Measurements from ENCODE around the gene GNB3.

Gene GNB3

GRCh38 chr12:6840761-6841515, at the start of gene GNB3:
Gene GNB3, plus strand, starts transcription at chr12:6840925. Its CDS starts 363 bp downstream, at chr12:6841288.
- DNase-seq (ENCODE audit: extremely low read depth in 1 of 2, low read depth in 1 of 2), result no peak

DNA sequence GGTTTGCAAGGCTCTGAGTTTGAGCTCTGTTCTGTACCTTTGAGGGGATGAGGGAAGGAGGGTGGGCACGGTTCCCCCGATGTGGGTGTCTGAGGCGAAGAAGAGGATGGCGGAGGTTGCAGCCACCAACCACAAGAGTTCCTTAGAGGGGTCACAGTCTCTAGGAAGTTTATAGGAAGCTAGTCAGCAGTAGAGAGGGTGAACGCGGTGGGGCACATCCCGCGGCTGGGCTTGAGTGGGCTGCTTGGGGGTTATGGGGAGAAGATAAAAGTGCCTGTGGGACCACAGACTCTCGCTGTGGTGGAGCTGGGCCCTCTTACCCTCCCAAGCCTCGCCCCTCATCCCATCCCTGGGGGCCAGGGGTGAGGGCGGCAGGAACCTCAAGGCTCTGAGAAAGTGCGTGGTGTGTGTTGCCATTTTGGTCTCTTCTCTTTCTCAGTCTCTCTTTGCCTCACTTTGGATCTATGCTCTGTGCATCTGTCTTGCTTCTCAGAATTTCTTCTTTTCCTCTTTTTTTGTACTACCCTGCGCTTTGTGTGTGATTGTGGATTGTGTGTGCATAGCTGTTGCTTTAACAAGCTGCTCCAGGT, 48.7 kb upstream of the GNB3 start:
- DNase-seq (ENCODE audit: extremely low read depth in 1 of 2, low read depth in 1 of 2), result no peak

DNA sequence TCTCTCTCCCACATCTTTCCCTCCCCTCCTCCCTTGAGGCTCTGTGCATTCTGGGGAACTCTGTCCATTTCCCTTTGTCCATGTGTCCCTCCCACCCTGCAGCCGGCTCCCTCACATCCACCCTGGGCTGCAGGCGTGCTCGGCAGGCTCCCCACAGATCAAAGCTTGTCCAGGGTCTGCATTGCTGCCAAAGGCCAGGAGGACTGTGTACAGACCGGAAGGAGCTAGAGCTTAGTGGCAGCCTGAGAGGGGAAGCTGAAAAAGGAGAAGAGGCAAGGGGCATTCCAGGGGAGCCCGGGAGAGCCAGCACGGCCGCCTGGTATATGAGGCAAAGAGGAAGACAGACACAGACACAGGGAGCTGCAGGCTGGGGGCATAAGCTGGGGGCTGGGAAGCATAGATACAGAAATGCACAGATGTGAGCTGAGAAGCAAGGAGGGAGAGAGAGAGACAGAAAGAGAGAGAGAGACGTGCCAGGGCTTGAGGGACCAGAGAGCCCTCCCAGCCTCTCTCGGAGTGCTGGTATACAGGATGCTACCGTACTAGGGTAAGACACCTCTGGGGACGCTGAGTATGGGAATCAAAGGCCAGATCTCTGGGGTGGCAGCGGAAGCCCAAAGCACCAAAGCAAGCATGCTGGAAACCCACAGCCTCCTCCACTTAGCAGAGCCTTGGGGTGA, 48.1 kb upstream of the GNB3 start:
- DNase-seq (ENCODE audit: extremely low read depth in 1 of 2, low read depth in 1 of 2), result no peak

DNA sequence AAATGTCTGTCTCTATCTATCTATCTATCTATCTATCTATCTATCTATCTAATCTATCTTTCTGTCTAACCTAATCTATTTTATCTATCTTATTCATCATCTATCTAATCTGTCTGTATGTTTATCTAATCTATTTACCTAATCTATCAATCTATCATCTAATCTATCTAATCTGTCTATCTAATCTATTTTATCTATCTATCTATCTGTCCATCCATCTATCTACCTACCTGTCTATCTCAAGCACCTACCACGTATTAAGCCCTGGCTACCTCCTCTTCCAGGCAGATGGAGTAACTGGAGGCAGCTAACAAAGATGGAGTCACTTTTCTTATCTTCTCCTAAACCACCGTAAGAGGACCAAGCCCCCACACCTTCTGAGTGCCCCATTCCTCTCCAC, 45.6 kb upstream of the GNB3 start:
- no peak for DNase-seq (ENCODE audit: extremely low read depth in 1 of 2, low read depth in 1 of 2)

- DNase-seq (ENCODE audit: extremely low read depth in 1 of 2, low read depth in 1 of 2), result no peak
These were observed 44.1 kb upstream of the GNB3 start for GRCh38 chr12:6796576-6796975.

DNA sequence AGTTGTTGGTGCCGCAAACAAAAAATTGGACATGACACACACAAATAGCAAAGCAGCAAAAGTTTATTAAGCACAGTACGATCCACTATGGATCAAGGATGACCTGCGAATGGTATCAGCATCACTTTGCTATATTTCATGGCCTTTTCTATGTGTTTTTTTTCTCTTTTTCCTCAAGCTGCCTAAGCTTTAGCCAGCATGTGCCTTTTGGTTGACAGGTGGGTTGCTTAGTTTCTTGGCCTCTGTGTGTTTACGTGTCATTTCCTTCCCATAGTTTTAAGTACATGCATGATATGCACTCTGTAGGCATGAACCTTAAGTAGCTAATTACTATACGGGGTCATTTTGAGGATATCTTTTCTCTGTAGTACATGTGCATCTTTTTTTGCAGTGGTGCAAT, 41.6 kb upstream of the GNB3 start:
- no peak for DNase-seq (ENCODE audit: extremely low read depth in 1 of 2, low read depth in 1 of 2)

DNA sequence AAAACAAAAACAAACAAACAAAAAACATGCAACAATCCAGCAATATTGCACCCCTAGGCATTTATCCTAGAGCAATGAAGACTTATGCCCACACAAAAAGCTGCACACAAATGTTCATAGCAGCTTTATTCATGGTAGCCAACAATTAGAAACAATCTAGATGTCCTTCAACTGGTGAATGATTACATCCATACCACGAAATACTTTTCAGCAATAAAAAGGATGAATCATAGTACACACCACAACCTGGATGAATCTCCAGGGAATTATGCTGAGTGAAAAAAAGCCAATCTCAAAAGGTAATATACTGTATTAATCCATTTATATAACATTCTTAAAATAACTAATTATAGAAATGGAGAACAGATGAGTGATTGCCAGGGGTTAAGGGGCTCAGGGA, 33.6 kb upstream of the GNB3 start:
- no peak for DNase-seq (ENCODE audit: extremely low read depth in 1 of 2, low read depth in 1 of 2)

DNA sequence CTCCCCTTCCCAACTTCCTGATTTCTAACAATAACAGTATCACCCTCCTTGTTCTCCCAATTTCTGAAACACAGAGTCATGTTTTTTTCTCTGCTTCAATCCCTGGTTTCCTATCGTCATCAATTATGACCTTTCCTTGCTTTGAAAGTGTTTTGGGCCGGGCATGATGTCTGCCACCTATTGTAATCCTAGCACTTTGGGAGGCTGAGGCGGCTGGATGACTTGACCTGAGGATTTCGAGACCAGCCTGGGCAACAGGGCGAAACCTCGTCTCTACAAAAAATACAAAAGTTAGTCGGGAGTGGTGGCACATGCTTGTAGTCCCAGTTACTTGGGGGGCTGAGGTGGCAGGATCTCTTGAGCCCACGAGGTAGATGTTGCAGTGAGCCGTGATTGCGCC, 31.7 kb upstream of the GNB3 start:
- no peak for DNase-seq (ENCODE audit: extremely low read depth in 1 of 2, low read depth in 1 of 2)

DNA sequence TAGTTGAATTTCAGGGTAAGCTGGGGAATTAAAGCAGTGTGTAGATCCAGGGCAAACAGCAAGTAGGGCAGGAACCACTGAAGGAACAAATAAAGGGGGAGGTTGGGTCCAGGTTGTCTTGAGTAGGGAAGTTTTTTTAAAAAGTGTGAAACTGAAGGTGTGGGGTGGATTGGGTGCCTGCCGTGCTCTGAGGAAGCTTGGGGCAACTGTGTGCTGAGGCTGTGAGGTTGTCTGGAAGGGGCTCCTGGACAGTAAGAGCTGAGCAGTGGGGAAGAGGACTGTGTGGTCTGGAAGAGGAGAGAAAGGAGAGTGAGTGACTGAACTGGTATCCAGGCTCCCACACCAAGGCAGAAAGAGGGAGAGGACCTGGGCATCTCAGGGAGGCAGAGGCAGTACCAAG, 30.0 kb upstream of the GNB3 start:
- DNase-seq (ENCODE audit: extremely low read depth in 1 of 2, low read depth in 1 of 2), result no peak

DNA sequence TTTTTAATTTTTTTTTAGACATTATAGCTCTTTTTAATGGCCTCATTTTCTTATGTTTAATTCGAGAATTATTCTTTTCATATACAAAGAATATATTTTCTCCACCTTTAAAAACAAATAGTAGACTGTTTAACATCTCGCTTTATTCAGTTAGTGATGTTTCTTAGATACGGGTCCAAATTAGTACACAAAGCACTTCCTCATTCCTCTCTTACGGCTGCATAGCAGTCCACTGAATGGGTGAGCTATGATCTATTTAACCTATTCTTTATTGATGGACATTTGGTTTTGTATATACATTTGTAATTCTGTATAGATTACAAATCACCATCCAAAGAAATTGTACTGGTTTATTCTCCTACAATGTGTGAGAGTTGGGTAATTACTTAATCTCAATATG, 27.4 kb upstream of the GNB3 start:
- DNase-seq (ENCODE audit: extremely low read depth in 1 of 2, low read depth in 1 of 2), result no peak

DNA sequence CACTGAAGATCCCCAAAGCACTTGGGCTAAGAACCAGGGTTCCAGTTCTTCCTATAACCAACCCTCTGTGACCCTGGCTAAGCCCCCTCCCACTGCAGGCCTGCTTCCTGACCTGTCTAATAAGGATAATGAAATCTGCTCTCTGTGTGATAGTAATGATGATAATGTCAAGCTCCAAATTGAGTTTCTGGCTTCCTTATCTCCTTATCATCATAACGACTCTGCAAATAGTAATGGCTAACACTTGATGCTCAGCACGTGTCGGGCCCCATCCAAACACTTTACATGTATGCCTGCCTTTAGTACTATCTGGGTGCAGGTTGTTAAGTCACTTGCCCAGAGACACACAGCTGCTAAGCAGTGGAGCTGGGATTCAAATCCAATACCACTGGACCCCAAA, 24.1 kb upstream of the GNB3 start:
- no peak for DNase-seq (ENCODE audit: extremely low read depth in 1 of 2, low read depth in 1 of 2)

- DNase-seq (ENCODE audit: extremely low read depth in 1 of 2, low read depth in 1 of 2), result no peak
These were observed 23.6 kb upstream of the GNB3 start for GRCh38 chr12:6817098-6817497.

DNA sequence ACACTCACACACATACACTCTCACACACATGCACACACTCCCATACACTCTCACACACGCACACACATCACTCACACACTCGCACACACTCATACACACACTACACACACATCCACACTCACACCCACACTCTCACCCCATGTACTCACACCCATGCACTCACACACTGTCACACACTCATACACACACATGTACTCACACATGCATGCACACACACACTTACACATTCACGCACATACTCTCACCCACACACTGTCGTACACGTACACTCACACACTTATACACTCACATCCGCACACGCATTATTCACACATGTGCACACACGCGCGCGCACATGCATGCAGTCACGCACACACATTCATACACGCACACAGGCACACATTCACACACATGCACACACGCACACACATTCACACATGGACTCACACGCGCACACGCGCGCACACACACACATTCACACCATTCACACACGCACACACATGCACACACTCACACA, 23.0 kb upstream of the GNB3 start:
- no peak for DNase-seq (ENCODE audit: extremely low read depth in 1 of 2, low read depth in 1 of 2)

- no peak for DNase-seq (ENCODE audit: extremely low read depth in 1 of 2, low read depth in 1 of 2)
These were observed 22.5 kb upstream of the GNB3 start for GRCh38 chr12:6818222-6818621.

DNA sequence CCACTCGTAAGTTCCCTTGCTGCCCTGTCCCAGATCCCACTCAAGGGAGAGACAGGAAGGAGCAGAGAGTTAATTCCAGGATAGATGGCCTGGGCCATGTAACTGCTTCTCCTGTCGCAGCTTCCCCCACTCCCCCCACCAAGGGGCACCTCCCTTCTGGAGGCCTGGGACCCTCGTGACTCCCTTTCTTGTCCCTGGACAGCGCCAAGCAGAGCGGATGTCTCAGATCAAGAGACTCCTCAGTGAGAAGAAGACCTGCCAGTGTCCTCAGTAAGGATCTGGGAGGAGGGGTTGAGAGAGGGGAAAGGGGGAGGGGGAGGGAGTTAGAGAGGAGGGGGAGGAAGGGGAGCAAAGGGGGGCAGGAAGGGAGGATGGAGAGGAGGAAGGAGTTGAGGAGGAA, 22.1 kb upstream of the GNB3 start:
- DNase-seq (ENCODE audit: extremely low read depth in 1 of 2, low read depth in 1 of 2), result no peak

DNA sequence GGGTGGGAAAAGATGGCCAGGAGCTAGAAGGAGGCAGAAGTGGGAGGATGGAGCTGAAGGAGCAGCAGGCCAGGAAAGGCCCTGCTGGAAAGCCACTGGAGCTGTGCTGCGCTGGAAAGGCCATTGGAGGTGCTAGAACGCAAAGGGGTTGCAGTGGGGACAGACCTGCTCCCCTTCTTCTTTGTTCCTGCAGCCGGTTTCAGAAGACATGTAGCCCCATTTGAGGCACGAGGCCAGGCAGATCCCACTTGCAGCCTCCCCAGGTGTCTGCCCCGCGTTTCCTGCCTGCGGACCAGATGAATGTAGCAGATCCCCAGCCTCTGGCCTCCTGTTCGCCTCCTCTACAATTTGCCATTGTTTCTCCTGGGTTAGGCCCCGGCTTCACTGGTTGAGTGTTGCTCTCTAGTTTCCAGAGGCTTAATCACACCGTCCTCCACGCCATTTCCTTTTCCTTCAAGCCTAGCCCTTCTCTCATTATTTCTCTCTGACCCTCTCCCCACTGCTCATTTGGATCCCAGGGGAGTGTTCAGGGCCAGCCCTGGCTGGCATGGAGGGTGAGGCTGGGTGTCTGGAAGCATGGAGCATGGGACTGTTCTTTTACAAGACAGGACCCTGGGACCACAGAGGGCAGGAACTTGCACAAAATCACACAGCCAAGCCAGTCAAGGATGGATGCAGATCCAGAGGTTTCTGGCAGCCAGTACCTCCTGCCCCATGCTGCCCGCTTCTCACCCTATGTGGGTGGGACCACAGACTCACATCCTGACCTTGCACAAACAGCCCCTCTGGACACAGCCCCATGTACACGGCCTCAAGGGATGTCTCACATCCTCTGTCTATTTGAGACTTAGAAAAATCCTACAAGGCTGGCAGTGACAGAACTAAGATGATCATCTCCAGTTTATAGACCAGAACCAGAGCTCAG, 21.4 kb upstream of the GNB3 start:
- DNase-seq (ENCODE audit: extremely low read depth in 1 of 2, low read depth in 1 of 2), result no peak

- DNase-seq (ENCODE audit: extremely low read depth in 1 of 2, low read depth in 1 of 2), result no peak
These were observed 20.6 kb upstream of the GNB3 start for GRCh38 chr12:6820166-6820565.

- no peak for DNase-seq (ENCODE audit: extremely low read depth in 1 of 2, low read depth in 1 of 2)
These were observed 18.9 kb upstream of the GNB3 start, which contains the start of gene GPR162 for GRCh38 chr12:6821591-6822425. Gene GPR162, plus strand, starts transcription at chr12:6821821. Its CDS starts 2,078 bp downstream, at chr12:6823899.

- no peak for DNase-seq (ENCODE audit: extremely low read depth in 1 of 2, low read depth in 1 of 2)
These were observed 18.1 kb upstream of the GNB3 start for GRCh38 chr12:6822426-6823135.
